Skin epidermis (tissue), 12 donors: ENCODE measurements around the gene AP5S1.
"Not testable (repeated sequence)": the region's sequence is repeated elsewhere in the genome, so short reads cannot be mapped to it uniquely, and the experiment has no call there.

Experiments
- H3K27ac ChIP-seq, 21 experiments: fragments of 200-600 bp; sonication (generic) in 11 of 21; one replicate each; pipeline ENCODE4 v1.5.0; 2020; ENCODE audit warnings: mild to moderate bottlenecking in 3 of 21, inconsistent platforms in 2 of 21, moderate library complexity in 2 of 21
- H3K4me3 ChIP-seq, 7 experiments: fragments of 200-600 bp; sonication (generic) in 2 of 7; one replicate each; pipeline ENCODE4 v1.5.0; 2020; ENCODE audit warnings: inconsistent platforms in 2 of 7, mild to moderate bottlenecking in 2 of 7, moderate library complexity in 1 of 7

The AP5S1 gene

GRCh38 chr20:3826420-3826819 is 6.1 kb downstream of the AP5S1 start:
- Histone ChIP-seq H3K4me3 (no peak overlapping the region), H3K27ac (no peak overlapping the region)

- no peak overlapping the region for H3K4me3 ChIP-seq
- H3K27ac ChIP-seq, result no peak overlapping the region
Measured at GRCh38 chr20:3828798-3829197, 8.5 kb downstream of the AP5S1 start.

- not testable (repeated sequence) for H3K4me3 ChIP-seq, H3K27ac ChIP-seq
Measured at GRCh38 chr20:3829891-3830290, 9.5 kb downstream of the AP5S1 start.

DNA sequence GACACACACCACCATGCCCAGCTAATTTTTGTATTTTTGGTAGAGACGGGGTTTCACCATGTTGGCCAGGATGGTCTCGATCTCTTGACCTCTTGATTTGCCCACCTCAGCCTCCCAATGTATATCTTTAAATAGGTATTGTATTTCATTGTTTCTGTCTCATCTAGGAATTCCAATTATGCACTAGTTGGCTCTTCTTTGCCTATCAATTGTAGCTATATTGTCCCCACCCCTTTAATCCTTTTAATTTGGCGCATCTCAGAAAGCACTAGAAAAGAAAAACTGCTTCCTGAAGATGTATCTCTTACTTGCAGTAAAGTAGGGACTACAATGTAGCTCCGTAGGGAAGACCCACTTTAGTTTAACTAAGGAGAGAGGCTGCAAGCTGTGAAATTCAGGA is 15.8 kb downstream of the AP5S1 start:
- no peak overlapping the region for H3K4me3 ChIP-seq
- no peak overlapping the region for H3K27ac ChIP-seq

DNA sequence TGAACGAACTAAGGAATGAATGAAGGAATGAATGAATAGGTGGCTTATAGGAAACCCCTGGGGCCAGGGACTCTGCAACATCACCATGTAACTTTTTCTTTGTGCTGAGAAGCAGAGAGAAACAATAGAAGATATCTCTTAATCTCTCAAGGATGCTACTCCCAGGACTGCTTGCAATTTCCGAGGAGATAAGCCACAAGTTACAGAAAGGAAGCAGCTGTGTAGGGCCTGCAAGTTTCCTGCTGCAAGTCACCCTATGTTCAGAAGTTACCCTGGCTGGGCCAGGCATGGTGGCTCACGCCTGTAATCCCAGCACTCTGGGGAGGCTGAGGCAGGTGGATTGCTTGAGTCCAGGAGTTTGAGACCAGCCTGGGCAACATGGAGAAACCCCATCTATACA is 19.0 kb downstream of the AP5S1 start:
- Histone ChIP-seq H3K4me3 (no peak overlapping the region), H3K27ac (no peak overlapping the region)

DNA sequence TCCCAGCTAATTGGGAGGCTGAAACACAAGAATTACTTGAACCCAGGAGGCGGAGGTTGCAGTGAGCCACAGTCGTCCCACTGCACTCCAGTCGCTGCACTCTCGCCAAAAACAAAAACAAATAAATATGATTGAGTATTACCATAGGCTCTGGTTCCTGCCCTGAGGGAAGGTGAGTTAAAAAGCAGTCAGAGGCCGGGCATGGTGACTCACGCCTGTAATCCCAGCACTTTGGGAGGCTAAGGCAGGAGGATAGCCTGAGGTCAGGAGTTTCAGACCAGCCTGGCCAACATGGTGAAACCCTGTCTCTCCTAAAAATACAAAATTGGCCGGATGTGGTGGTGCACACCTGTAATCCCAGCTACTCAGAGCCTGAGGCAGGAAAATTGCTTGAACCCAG is 19.9 kb downstream of the AP5S1 start:
- H3K4me3 ChIP-seq, H3K27ac ChIP-seq: not testable (repeated sequence)

- no peak overlapping the region for H3K4me3 ChIP-seq
- no peak overlapping the region for H3K27ac ChIP-seq
Measured at GRCh38 chr20:3842348-3842930, 22.1 kb downstream of the AP5S1 start.

DNA sequence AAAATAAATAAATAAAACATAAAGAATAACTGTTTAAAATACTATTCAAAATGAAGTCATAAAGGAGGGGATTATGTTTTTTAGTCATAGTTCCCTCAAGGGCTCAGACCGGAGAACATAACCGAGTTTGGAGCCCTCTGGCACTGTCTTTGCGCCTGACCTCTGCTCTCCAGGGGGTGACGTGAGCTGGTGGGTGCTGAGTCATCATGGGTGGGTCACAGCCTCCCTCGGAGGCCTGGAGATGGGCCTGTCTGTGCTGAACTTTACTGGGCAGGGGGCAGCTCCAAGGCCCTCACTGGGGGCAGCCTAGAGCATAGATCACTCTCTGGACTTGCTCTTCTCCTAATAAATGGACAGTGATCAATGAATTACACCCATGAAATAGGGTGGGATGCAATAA is 23.1 kb downstream of the AP5S1 start:
- Histone ChIP-seq H3K4me3 (no peak overlapping the region), H3K27ac (no peak overlapping the region)

DNA sequence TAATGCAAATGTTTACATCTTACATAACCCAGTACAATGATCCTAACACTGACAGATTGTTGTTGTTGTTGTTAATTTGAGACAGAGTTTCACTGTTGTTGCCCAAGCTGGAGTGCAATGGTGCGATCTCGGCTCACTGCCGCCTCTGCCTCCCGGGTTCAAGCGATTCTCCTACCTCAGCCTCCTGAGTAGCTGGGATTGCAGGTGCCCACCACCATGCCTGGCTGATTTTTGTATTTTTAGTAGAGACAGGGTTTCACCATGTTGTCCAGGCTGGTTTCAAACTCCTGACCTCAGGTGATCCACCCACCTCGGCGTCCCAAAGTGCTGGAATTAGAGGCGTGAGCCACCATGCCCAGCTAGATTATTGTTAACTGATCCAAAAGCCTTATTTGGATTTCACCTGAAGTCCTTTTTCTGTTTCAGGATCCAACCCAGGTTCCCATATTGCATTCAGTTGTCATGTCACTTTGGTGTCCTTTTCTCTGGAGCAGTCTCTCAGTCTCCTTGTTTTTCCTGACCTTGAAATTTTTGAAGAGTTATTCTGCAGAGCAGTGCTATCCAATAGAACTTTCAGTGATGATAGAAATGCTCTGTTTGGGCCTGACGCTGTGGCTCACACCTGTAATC is 23.8 kb downstream of the AP5S1 start:
- H3K4me3 ChIP-seq, result not testable (repeated sequence)

GRCh38 chr20:3846378-3846739 is 26.0 kb downstream of the AP5S1 start:
- peak overlapping the region; percentile 59 to 89 (median 81) for H3K4me3 ChIP-seq
- peak overlapping the region; percentile 42 to 97 (median 91) for H3K27ac ChIP-seq

More for the DNA sequence above, 23.8 kb downstream of the AP5S1 start:
- H3K27ac ChIP-seq, result not testable (repeated sequence)

- peak within 1 kb of the TSS; percentile 59 to 89 (median 81) for H3K4me3 ChIP-seq
Measured at GRCh38 chr20:3846740-3847428, 26.5 kb downstream of the AP5S1 start, which contains the start of gene MAVS. TSS of gene MAVS (plus strand) at chr20:3846834. CDS start at chr20:3854625, 7,791 bp downstream.

GRCh38 chr20:3847429-3847940 is 27.1 kb downstream of the AP5S1 start:
- Histone ChIP-seq H3K27ac (peak overlapping the region; percentile 78 to 97 (median 91)), H3K4me3 (peak overlapping the region; percentile 59 to 89 (median 81))

More at GRCh38 chr20:3846740-3847428, 26.5 kb downstream of the AP5S1 start, which contains the start of gene MAVS:
- peak within 1 kb of the TSS; percentile 78 to 97 (median 91) for H3K27ac ChIP-seq

DNA sequence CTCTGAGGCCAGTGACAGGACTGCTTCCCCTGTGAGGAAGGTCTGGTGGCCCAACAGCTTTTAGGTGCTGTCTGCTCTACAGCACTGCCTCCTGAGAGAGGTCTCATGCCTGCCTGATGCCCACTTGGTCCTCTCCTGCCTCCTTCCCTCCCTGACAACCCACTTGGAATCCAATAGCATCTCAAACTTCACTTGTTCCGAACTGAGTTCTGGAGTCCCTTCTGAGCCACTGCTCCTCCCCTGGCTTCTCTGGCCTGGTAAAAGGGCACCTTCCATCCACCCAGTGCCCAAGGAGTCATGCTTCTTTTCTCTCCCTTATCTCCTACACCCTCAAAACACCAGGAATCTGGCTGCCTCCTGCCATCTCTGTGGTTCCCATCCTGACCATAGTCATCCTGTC is 28.2 kb downstream of the AP5S1 start:
- H3K27ac ChIP-seq, result peak overlapping the region in 2 of 21 experiments; percentile 10 to 97

DNA sequence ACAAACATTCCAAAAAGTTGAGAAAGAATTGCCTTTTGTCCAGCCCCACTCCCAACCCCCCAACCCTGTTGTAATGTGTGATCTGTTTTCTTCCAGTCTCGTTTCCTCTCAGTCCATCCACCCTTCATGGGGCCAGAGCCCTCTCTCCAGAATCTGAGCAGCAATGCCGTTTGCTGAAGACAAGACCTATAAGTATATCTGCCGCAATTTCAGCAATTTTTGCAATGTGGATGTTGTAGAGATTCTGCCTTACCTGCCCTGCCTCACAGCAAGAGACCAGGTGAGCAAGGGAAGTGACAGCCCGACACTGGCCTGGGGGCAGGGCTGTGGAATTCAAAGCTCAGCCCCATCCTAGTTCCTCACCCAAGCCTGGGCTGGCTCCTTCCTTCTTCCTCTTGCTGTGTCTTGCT is 34.1 kb downstream of the AP5S1 start:
- no peak overlapping the region for H3K4me3 ChIP-seq
- peak overlapping the region in 2 of 21 experiments; percentile 14 to 50 for H3K27ac ChIP-seq

More for the DNA sequence above, 28.2 kb downstream of the AP5S1 start:
- H3K4me3 ChIP-seq, result no peak overlapping the region

GRCh38 chr20:3857405-3857804 is 37.1 kb downstream of the AP5S1 start:
- Histone ChIP-seq H3K4me3 (no peak overlapping the region), H3K27ac (no peak overlapping the region)

DNA sequence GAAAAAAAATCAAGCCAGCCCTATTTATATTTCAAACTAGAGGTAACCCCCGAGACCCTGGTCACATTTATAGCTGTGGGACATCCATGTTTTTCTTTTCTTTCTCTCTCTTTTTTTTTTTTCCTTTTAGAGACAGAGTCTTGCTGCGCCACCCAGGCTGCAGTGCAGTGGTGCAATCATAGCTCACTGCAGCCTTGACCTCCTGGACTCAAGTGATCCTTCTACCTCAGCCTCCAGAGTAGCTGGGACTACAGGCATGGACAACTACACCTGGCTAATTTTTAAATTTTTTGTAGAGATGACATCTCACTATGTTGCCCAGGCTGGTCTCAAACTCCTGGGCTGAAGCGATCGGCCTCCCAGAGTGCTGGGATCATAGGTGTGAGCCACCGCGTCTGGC is 38.3 kb downstream of the AP5S1 start:
- no peak overlapping the region for H3K27ac ChIP-seq

GRCh38 chr20:3861191-3861590 is 40.8 kb downstream of the AP5S1 start:
- no peak overlapping the region for H3K4me3 ChIP-seq
- no peak overlapping the region for H3K27ac ChIP-seq

More for the DNA sequence above, 38.3 kb downstream of the AP5S1 start:
- no peak overlapping the region for H3K4me3 ChIP-seq

- no peak overlapping the region for H3K27ac ChIP-seq
- H3K4me3 ChIP-seq, result no peak overlapping the region
Measured at GRCh38 chr20:3862333-3862732, 42.0 kb downstream of the AP5S1 start.

- Histone ChIP-seq H3K4me3 (no peak overlapping the region), H3K27ac (no peak overlapping the region)
Measured at GRCh38 chr20:3863317-3863716, 43.0 kb downstream of the AP5S1 start.

- H3K4me3 ChIP-seq, result no peak overlapping the region
- no peak overlapping the region for H3K27ac ChIP-seq
Measured at GRCh38 chr20:3864518-3864917, 44.2 kb downstream of the AP5S1 start.
